HepG2 (cell line): ENCODE results near the gene MYO16. TPM values are rescaled to one million over a fixed set of nuclear protein-coding genes. Genes with fewer than 3 reads are reported as not detected.

Experiments
- ATAC-seq: fragments of 200-7000 bp; cut with Tn5 transposase; 3 replicates; pipeline ENCODE4 v1.9.1; 2020; ENCODE audit warnings: mild to moderate bottlenecking, moderate library complexity
- BruUV-seq: library from RNA; stranded (reverse); fragments of 400-500 nt; replicated peaks from 2 replicates; lab custom pipeline; 2021; lab: Mats Ljungman, UMichigan
- CTCF ChIA-PET: fragments of 300-600 bp; formaldehyde crosslinking; extraction: SDS; loops from one replicate; lab custom pipeline; 2021; ENCODE audit warnings: low total read pairs, inconsistent platforms, low intra/inter-chr PET ratio; lab: Yijun Ruan, JAX
- POLR2A ChIA-PET: fragments of 350-600 bp; sonication (Branson Sonifier 250); formaldehyde crosslinking; loops from one replicate; lab custom pipeline; 2020; ENCODE audit warnings: antibody characterized with exemption, inconsistent platforms; lab: Yijun Ruan, JAX
- DNase-seq: peaks from one replicate; pipeline ENCODE4 v3.0.0-alpha.2; 2015; ENCODE audit warnings: low spot score
- FAIRE-seq: peaks from 3 replicates; lab custom pipeline; 2011; peaks lifted over from hg19 to GRCh38; lab: Jason Lieb, UNC
- H2AFZ ChIP-seq: one replicate; pipeline ENCODE4 v1.6.1; 2011; ENCODE audit warnings: low read length, inconsistent platforms
- H3K27ac ChIP-seq: fragments of 300-600 bp; 3 replicates; pipeline ENCODE4 v1.8.0; 2011; ENCODE audit warnings: mixed run types, mild to moderate bottlenecking, mixed read lengths, low read length, inconsistent platforms; ENCODE audit not compliant: insufficient read depth; ENCODE audit errors: extremely low read length
- H3K27me3 ChIP-seq, 2 experiments: fragments of 200-600 bp in 1 of 2; 2 replicates in 1 of 2; 3 replicates in 1 of 2; pipeline versions ENCODE4 v1.6.0 to v1.8.0; 2011; ENCODE audit warnings: low read length in 2 of 2, mild to moderate bottlenecking in 2 of 2, moderate library complexity in 2 of 2, inconsistent platforms in 1 of 2; ENCODE audit not compliant: insufficient read depth in 2 of 2, control insufficient read depth in 1 of 2
- H3K36me3 ChIP-seq, 2 experiments: fragments of 200-600 bp in 1 of 2; replicated peaks in 1 of 2; 2 replicates in 1 of 2; 3 replicates in 1 of 2; pipeline versions ENCODE4 v1.5.1 to v1.8.0; 2011; ENCODE audit warnings: low read length in 2 of 2, inconsistent platforms in 1 of 2; ENCODE audit not compliant: insufficient read depth in 2 of 2, control insufficient read depth in 1 of 2
- H3K4me1 ChIP-seq: 2 replicates; pipeline ENCODE4 v1.5.1; 2012; ENCODE audit warnings: low read length, inconsistent platforms; ENCODE audit not compliant: insufficient read depth
- H3K4me2 ChIP-seq: 2 replicates; pipeline ENCODE4 v1.6.0; 2011; ENCODE audit warnings: low read depth, low read length, inconsistent platforms
- H3K4me3 ChIP-seq, 3 experiments: fragments of 200-600 bp in 1 of 3; sonication (generic), shearing (Covaris generic) in 1 of 3; replicated peaks in 1 of 3; 2 replicates each; pipeline ENCODE4 v1.5.1; 2011 to 2016; ENCODE audit warnings: low read length in 3 of 3, inconsistent platforms in 2 of 3, low read depth in 2 of 3, mild to moderate bottlenecking in 2 of 3, control low read depth in 1 of 3, mixed read lengths in 1 of 3; ENCODE audit not compliant: insufficient read depth in 1 of 3
- H3K79me2 ChIP-seq: one replicate; pipeline ENCODE4 v1.6.1; 2011; ENCODE audit warnings: low read length, inconsistent platforms; ENCODE audit not compliant: insufficient read depth
- H3K9ac ChIP-seq: 2 replicates; pipeline ENCODE4 v1.6.0; 2011; ENCODE audit warnings: mild to moderate bottlenecking, low read depth, low read length, inconsistent platforms; ENCODE audit not compliant: insufficient read depth
- H3K9me3 ChIP-seq: 2 replicates; pipeline ENCODE4 v1.5.1; 2012; ENCODE audit warnings: mild to moderate bottlenecking, low read length
- H4K20me1 ChIP-seq: 2 replicates; pipeline ENCODE4 v1.6.0; 2011; ENCODE audit warnings: inconsistent platforms, mild to moderate bottlenecking, low read length, moderate library complexity; ENCODE audit not compliant: insufficient read depth
- AGO2 ChIP-seq: fragments of 200-400 bp; formaldehyde crosslinking; optimal IDR thresholded peaks from 2 replicates; pipeline ENCODE3; 2017; ENCODE audit warnings: mild to moderate bottlenecking, low read depth, low read length, moderate library complexity
- ARID3A ChIP-seq: IDR thresholded peaks from 2 replicates; pipeline ENCODE4 v1.6.1; 2012; ENCODE audit warnings: low read depth, low read length, improper control_type of control experiment
- ARNTL ChIP-seq: sonication (generic); formaldehyde crosslinking; IDR thresholded peaks from 2 replicates; pipeline ENCODE4 v1.4.0; 2020; ENCODE audit warnings: mild to moderate bottlenecking, missing genetic modification reagents
- FLYWCH1 ChIP-seq: sonication (generic); formaldehyde crosslinking; IDR thresholded peaks from 2 replicates; pipeline ENCODE4 v1.8.1; 2023; ENCODE audit warnings: mild to moderate bottlenecking, missing genetic modification reagents
- HNF4A ChIP-seq: sonication (generic); formaldehyde crosslinking; IDR thresholded peaks from 2 replicates; pipeline ENCODE4 v1.4.0; 2020; ENCODE audit warnings: missing genetic modification reagents
- KAT7 ChIP-seq: IDR thresholded peaks from 2 replicates; pipeline ENCODE4 v1.6.1; 2018; ENCODE audit warnings: borderline replicate concordance, missing compliant biosample characterization
- KLF9 ChIP-seq: IDR thresholded peaks from 2 replicates; pipeline ENCODE4 v1.6.1; 2016; ENCODE audit warnings: low read depth
- RAD21 ChIP-seq: fragments of 450-650 bp; formaldehyde crosslinking; IDR thresholded peaks from 2 replicates; pipeline ENCODE4 v1.5.0; 2020; ENCODE audit warnings: mild to moderate bottlenecking
- RFX3 ChIP-seq: IDR thresholded peaks from 2 replicates; pipeline ENCODE4 v1.6.1; 2016; ENCODE audit warnings: missing biosample characterization, missing genetic modification reagents
- TBP ChIP-seq: sonication (generic); formaldehyde crosslinking; IDR thresholded peaks from 2 replicates; pipeline ENCODE4 v1.5.0; 2020; ENCODE audit warnings: missing genetic modification reagents
- TCF7L2 ChIP-seq: IDR thresholded peaks from 2 replicates; pipeline ENCODE4 v1.6.1; 2011; ENCODE audit warnings: mild to moderate bottlenecking, low read depth, low read length, moderate library complexity
- TIGD3 ChIP-seq: sonication (generic); formaldehyde crosslinking; IDR thresholded peaks from 2 replicates; pipeline ENCODE4 v1.5.1; 2020; ENCODE audit warnings: mild to moderate bottlenecking, missing genetic modification reagents, borderline replicate concordance
- WIZ ChIP-seq: sonication (generic); formaldehyde crosslinking; IDR thresholded peaks from 2 replicates; pipeline ENCODE4 v1.5.1; 2020; ENCODE audit warnings: mild to moderate bottlenecking, missing genetic modification reagents
- ZBTB4 ChIP-seq: sonication (generic); formaldehyde crosslinking; IDR thresholded peaks from 2 replicates; pipeline ENCODE4 v1.4.0; 2020; ENCODE audit warnings: missing genetic modification reagents, mild to moderate bottlenecking, borderline replicate concordance
- ZNF121 ChIP-seq: sonication (generic); formaldehyde crosslinking; IDR thresholded peaks from 2 replicates; pipeline ENCODE4 v1.5.0; 2020; ENCODE audit warnings: mild to moderate bottlenecking, missing genetic modification reagents
- ZNF224 ChIP-seq: sonication (generic); formaldehyde crosslinking; IDR thresholded peaks from 2 replicates; pipeline ENCODE4 v1.5.0; 2020; ENCODE audit warnings: mild to moderate bottlenecking, missing genetic modification reagents
- ZNF552 ChIP-seq: sonication (generic); formaldehyde crosslinking; IDR thresholded peaks from 2 replicates; pipeline ENCODE4 v1.9.0; 2022; ENCODE audit warnings: missing genetic modification reagents, mild to moderate bottlenecking, borderline replicate concordance
- ZNF891 ChIP-seq: sonication (generic); formaldehyde crosslinking; IDR thresholded peaks from 2 replicates; pipeline ENCODE4 v1.5.0; 2020; ENCODE audit warnings: mild to moderate bottlenecking, missing genetic modification reagents
- ZSCAN9 ChIP-seq: IDR thresholded peaks from 2 replicates; pipeline ENCODE4 v1.6.1; 2016; ENCODE audit warnings: borderline replicate concordance
- WGBS: methylation state at CpG from one replicate; pipeline ENCODE4 v1.1.6; 2017; ENCODE audit warnings: low lambda C conversion rate; 5-methylcytosine and 5-hydroxymethylcytosine counted together
- in situ Hi-C: cut with HindIII; loops from 2 replicates; pipeline ENCODE4 v1.10.0; 2017; ENCODE audit warnings: low pct_unique_long_range_greater_than_20kb; ENCODE audit not compliant: extremely low pct_ligation_motif_present
- intact Hi-C: fragments of 100-400 bp; cut with micrococcal nuclease; formaldehyde crosslinking; loops from one replicate; pipeline ENCODE4 v1.10.0; 2022; ENCODE audit not compliant: unreplicated experiment
- polyA plus RNA-seq, 8 experiments: library from polyadenylated mRNA; depleted of rRNA in 3 of 8; stranded (reverse) in 7 of 8; unstranded in 1 of 8; fragments of >200 nt; fragmentation: Illumina TruSeq in 4 of 8; extraction: Trizol in 4 of 8; gene quantifications; 2 replicates each; pipeline versions ENCODE4 v1.2.1 to v1.2.3, GENCODE V29; 2011 to 2016; ENCODE audit warnings: low read depth in 4 of 8, missing spikeins in 1 of 8, mixed read lengths in 1 of 8; ENCODE audit not compliant: insufficient read depth in 1 of 8
- total RNA-seq, 5 experiments: library from RNA; depleted of rRNA; stranded (reverse); fragments of >200 nt; fragmentation: Illumina TruSeq; extraction: Trizol; gene quantifications; 2 replicates each; pipeline ENCODE4 v1.2.3, GENCODE V29; 2016; ENCODE audit warnings: low read depth in 1 of 5

MYO16 gene
- total and polyA plus RNA-seq, 2 of the 13 experiments (the other 11 are each of a cell fraction or from before 2014, with no cell fraction given) = not detected

GRCh38 chr13:108902405-108903155 is 273.2 kb downstream of the MYO16 start (continued):
- TF ChIP-seq ZBTB4 (no peak), TIGD3 (no peak), ZSCAN9 (CRISPR knock-in tag) (no peak), ZNF552 (no peak), KAT7 (no peak), RAD21 (CRISPR knock-in tag) (no peak), FLYWCH1 (CRISPR knock-in tag) (no peak)

- no peak for DNase-seq
- BruUV-seq = no TSS peak
- TF ChIP-seq FLYWCH1 (CRISPR knock-in tag) = no peak
- TF ChIP-seq TCF7L2 = no peak
- TF ChIP-seq ZNF121 (CRISPR knock-in tag) = no peak
- no peak for TF ChIP-seq TBP (CRISPR knock-in tag)
- TF ChIP-seq ZNF224 (CRISPR knock-in tag) = no peak
- TF ChIP-seq ARNTL (CRISPR knock-in tag) = no peak
- TF ChIP-seq ZNF891 = no peak
- no peak for TF ChIP-seq HNF4A (CRISPR knock-in tag)
- no peak for TF ChIP-seq KLF9 (CRISPR knock-in tag)
- no peak for TF ChIP-seq ARID3A
- TF ChIP-seq RFX3 (CRISPR knock-in tag) = no peak
- no peak for TF ChIP-seq AGO2
- TF ChIP-seq WIZ = no peak
Measured at GRCh38 chr13:108903613-108904012, 274.2 kb downstream of the MYO16 start.

More at GRCh38 chr13:108903613-108904012, 274.2 kb downstream of the MYO16 start:
- no peak overlapping the region for H3K9ac ChIP-seq
- H3K79me2 ChIP-seq = no peaks in the 10 kb centered on the region
- intact Hi-C loops (no loop called here), in situ Hi-C loops (no loop called here)
- H2AFZ ChIP-seq = no peak overlapping the region
- H3K27ac ChIP-seq = no peak overlapping the region
- CTCF ChIA-PET = no interaction called here
- POLR2A ChIA-PET = no interaction called here
- H3K4me1 ChIP-seq = no peaks in the 10 kb centered on the region
- no peaks in the 10 kb centered on the region for H4K20me1 ChIP-seq
- H3K4me3 ChIP-seq = no peak overlapping the region
- no peaks in the 10 kb centered on the region for H3K36me3 ChIP-seq
- ATAC-seq (no peak), FAIRE-seq (no peak)
- 0 out of 5 replicates have a peak, but pooled peaks cover 0 to 1% of the 10 kb centered on the region in 2 experiments for H3K27me3 ChIP-seq
- H3K9me3 ChIP-seq = no peaks in the 10 kb centered on the region
- H3K4me2 ChIP-seq = no peak overlapping the region
- 74% methylated on average over 1 of the region's 1 CpG for WGBS
